ENCODE measurements around the gene ZNF470.

Gene ZNF470

DNA sequence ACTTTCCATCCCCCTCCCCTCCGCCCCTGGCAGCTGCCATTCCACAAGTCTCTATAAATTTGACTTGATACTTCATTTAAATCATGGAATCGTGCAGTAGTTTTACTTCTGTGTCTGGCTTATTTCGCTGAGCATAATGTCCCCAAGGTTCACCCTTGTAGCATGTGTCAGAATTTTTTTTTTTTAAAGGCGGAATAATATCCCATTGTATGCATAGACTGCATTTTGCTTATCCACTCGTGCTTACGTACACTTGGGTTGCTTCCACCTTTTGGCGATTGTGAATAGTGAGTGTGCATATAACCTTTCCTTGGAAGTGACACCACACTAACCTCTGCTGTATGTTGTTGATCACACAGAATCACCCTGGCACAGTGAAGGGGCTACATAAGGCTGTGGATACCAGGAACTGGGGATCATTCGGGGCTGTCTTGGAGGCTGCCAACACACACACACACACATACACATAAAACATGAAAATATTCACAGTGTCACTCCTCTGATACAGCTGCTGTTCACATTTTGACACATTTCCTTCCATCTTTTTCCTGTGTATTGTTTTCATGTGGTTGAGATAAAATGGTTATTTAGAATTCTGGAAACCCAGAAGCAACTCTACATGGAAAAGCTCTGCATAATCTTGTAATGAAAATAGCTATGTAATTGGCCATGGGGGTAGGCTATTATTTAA is 41.2 kb downstream of the ZNF470 start:
- no peak for DNase-seq (ENCODE audit: low read depth)

DNA sequence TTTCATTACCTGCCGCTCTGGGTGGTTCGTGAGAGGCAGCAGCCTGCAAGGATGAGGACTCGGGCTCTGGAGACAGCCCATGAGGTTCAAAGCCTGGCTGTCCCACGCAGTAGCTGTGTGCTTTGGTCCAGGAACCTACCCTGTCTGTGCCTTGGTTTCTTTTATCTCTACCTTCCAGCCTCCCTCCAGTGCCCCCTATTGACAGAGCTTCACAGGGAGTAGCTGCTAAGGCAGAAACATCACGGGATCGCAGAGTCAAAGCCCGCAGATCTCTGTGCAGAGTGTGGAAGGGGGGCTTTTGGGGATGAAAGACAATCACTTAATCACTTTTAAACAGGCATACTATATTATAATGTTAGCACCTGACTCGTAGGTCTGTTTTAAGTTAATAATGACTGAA is 44.0 kb downstream of the ZNF470 start:
- DNase-seq (ENCODE audit: low read depth), result no peak

DNA sequence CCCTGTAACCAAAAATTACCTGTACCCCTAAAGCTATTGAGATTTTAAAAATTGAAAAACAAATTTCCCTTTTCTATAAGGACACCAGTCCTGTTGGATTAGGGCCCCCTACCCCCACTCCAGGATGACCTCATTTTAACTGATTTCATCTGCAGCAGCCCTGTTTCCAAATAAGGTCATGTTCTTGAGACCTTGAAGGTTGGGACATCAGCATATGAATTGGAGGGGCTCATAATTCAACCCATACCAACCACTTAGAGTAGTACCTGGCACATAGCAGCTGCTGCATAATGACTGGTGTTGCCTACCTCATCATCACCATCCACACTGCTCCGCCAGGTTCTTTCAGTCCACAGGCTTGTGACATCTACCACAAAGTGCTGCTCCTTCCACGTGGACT is 45.5 kb downstream of the ZNF470 start:
- no peak for DNase-seq (ENCODE audit: low read depth)

DNA sequence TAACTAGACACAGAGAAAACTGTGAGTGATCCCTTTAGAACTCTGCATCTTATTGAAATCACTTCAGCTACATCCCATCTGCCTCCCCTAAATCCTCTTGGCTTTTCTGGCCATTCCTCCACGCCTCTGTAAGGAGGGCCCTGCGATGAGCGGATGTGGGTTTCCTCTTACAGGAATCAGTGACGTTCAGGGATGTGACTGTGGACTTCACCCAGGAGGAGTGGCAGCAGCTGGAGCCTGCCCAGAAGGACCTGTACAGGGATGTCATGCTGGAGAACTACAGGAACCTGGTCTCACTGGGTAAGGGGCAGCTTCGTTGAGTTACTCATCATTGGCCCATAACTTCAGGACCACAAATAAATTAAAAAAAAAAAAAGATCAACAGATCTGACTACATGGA is 46.4 kb downstream of the ZNF470 start:
- no peak for DNase-seq (ENCODE audit: low read depth)

DNA sequence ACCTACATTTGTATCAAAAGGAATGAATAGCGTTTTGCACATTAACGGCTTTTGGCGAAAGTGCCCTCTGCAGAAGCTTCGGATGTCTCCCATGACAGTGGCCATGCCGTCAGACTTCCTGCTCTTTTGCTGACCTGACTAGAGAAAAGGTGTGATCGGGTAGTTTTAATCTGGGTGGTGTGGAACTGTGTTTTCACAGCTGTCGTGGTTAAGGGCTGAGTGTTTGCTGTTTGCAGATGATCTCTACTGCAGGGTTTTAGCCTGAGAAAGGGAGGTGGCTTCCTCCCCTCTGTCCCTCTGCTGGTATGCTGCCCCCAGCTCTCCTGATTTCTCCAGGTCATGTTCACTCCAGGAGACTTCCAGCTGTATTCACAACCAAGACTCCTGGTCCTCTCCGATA is 50.3 kb downstream of the ZNF470 start:
- no peak for DNase-seq (ENCODE audit: low read depth)

DNA sequence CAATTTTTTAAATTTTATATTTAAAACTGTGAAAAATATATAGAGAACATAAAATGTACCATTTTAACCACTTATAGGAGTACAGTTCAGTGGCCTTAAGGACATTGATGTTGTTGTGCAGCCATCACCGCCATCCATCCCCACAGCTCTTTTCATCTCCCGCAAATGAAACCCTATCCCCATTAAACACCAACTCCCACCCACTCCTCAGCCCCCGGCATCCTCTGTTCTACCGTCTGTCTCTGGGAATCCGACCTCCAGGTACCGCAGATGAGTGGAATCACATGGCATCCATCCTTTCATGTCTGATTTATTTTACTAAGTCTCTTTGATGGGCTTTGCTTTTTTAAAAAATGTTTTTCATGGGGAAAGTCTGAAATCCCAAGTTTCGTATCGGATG is 51.9 kb downstream of the ZNF470 start:
- DNase-seq (ENCODE audit: low read depth), result no peak

DNA sequence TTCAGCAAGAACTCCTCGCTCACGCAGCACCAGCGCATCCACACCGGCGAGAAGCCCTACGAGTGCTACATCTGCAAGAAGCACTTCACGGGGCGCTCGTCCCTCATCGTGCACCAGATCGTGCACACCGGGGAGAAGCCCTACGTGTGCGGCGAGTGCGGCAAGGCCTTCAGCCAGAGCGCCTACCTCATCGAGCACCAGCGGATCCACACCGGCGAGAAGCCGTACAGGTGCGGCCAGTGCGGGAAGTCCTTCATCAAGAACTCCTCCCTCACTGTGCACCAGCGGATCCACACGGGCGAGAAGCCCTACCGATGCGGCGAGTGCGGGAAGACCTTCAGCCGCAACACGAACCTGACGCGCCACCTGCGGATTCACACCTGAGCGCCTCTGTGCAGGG is 55.1 kb downstream of the ZNF470 start:
- no peak for DNase-seq (ENCODE audit: low read depth)

DNA sequence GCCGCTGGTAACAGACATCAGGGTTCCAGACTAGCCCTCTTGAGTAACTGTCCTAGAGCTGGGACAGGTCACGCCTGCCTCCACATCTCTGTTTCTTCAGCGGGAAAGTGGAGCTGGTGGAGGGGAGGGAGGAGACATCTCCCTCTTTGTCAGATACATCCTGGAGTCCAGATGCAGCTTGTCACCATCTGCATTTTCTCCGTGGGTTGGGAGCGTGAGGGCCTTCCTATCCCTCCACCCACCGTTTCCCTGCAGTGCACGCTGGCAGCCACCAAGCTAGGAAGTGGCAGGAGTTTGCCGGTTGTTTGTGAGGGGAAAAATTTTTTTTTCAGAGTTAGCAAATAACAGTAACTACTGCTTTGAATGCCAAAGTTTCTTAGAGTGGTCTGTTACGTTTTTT is 55.7 kb downstream of the ZNF470 start:
- DNase-seq (ENCODE audit: low read depth), result no peak

DNA sequence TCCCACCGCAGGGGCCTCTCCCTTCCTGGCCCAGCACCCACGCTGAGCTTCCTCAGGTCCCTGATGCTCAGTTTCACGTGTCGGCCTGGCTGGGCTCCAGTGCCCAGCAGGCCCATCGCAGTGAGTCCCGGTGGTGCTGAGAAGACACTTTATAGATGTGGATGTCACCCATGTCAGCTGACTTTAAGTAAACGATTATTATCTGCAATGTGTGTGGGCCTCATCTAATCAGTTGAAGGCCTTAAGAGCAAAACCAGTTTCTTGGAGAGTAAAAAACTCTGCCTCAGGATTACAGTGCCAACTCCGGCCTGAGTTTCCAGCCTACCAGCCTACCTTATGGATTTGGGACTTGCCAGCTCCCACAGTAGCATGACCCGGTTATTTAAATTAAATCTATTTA is 58.4 kb downstream of the ZNF470 start:
- no peak for DNase-seq (ENCODE audit: low read depth)

DNA sequence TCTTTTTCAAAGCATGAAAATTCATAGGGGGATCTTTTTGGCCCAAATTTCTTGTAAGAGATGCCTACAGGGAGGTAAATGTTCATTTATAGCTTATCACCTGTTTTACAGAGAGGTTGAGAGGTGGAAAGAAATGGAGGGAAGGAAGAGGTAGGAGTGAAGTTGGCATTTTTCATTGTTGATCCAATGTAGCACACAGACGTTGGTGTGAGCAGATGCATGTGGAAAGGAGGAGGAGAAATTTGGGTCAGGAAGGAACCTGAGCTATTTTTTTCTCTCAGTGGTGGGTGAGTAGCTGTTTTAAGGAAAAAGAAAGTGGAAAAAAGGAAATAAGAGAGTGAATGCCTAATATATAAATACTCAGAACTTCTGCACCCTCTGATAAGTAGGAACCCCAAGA is 65.8 kb downstream of the ZNF470 start:
- no peak for DNase-seq (ENCODE audit: low read depth)

DNA sequence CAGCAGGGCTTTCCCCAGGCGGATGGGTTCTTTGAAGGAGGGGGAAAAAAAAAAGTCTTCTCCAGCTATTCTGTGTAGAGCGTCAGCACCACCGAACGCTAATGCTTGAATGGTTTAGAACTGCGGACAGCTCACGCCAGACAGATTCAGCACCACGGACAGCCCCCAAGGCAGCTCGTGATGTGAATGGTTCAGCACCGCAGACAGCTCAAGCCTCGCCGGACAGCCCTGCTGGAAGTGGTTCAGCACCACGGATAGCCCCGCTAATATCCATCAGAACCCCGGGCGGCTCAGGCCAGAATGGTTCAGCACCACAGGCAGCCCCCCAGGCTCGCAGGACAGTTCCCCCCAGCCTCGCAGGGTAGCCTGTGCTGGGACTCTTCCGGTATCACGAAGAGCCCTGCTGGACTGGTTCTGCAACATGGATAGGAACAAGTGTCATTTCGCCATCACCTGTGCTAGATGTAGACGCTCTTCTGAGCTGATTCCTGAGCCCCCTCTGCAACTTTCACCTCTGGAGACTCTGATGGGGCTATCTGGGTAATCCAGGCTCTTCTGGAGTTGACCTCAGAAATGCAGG is 70.8 kb downstream of the ZNF470 start:
- DNase-seq (ENCODE audit: low read depth), result peak; percentile 9

Measured in stimulated activated CD8-positive, alpha-beta memory T cell treated with anti-CD3 and anti-CD28 coated beads, Interleukin-4, amount 100 ng/mL, for 24 hours (primary cell).